Putamen (tissue), 1 donor: ENCODE data around the gene CAMKMT.
"Not testable (repeated sequence)": the region's sequence is repeated elsewhere in the genome, so short reads cannot be mapped to it uniquely, and the experiment has no call there.

Source experiments
- DNase-seq: peaks from one replicate; pipeline ENCODE4 v3.0.0-alpha.2; 2016; ENCODE audit warnings: low spot score

The CAMKMT gene

DNA sequence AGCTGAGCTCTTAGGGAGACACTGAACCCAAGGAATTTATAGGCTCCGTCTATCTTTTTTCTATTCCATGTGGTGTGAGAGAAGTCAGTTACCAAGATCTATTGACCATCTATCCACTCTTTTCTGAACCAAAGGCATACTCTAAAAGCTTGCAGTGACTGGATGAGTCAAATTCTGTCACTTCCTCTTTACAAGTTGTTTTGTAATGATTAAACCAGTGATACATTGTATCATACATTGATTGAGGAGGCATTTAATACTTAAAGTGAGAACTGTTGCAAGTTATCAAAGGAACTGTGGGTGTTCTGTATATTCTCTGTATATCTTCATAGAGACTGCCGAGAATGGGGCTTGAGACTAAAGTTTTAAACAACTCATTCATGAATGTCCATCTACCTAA, 188.8 kb downstream of the CAMKMT start:
- DNase-seq = no peak

GRCh38 chr2:44551497-44551896, 189.8 kb downstream of the CAMKMT start:
- no peak for DNase-seq

- no peak for DNase-seq
Measured at GRCh38 chr2:44553456-44553855, 191.7 kb downstream of the CAMKMT start.

GRCh38 chr2:44555700-44556099, 194.0 kb downstream of the CAMKMT start:
- no peak for DNase-seq

GRCh38 chr2:44559108-44559507, 197.4 kb downstream of the CAMKMT start:
- DNase-seq = no peak

DNA sequence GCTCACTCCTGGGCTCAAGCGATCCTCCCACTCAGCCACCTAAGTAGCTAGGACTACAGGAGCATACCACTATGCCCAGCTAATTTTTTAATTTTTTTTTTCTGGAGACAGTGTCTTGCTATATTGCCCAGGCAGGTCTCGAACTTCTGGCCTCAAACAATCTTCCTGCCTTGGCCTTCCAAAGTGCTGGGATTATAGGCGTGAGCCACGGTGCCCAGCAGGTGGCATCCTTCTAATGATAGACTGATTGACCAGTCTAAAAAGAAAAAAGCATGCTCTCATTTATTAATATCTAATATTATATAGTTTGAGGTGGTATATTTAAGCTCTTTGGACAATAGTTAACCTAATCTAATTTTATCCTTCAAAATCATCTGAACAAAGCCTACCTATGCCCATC, 198.6 kb downstream of the CAMKMT start:
- no peak for DNase-seq

GRCh38 chr2:44560941-44561340, 199.2 kb downstream of the CAMKMT start:
- no peak for DNase-seq

- DNase-seq = no peak
Measured at GRCh38 chr2:44562737-44563136, 201.0 kb downstream of the CAMKMT start.

- DNase-seq = no peak
Measured at GRCh38 chr2:44564752-44565151, 203.0 kb downstream of the CAMKMT start.

DNA sequence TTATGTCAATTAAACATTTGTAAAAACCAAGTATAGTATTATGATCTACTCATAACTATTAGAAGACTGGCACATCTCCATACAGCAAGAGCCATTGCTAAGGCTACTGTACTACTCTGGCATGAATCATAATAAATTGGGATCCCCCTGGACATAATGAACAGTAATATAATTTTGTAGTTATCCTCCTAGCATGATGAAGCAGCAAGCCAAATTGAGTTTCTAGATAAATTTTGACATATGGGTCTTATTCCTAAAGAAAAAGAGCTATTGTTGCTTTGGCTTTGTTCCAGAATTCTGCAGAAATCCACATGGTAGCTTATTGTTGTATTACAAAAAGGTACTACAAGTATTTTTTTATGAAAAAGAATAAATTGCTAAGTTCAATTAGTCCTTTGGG, 204.3 kb downstream of the CAMKMT start:
- DNase-seq = no peak

- no peak for DNase-seq
Measured at GRCh38 chr2:44569491-44569890, 207.7 kb downstream of the CAMKMT start.

DNA sequence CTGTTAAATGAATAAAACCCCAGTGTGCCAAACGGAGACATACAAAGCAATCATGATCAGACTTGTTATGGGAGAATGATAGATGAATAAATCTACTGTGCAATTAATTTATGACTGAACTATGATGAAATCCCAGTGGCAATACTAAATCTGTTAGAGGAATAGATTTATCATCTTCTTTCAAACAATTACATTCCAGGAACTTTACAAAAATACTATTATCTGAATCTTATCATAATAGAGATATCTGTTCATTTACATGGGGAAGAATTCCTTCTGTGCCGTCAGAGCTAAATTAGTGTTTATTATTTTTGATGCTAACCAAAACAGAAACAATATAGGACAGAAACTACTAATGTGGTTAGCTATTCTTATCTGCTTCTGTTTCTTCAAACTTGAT, 208.5 kb downstream of the CAMKMT start:
- DNase-seq = no peak

DNA sequence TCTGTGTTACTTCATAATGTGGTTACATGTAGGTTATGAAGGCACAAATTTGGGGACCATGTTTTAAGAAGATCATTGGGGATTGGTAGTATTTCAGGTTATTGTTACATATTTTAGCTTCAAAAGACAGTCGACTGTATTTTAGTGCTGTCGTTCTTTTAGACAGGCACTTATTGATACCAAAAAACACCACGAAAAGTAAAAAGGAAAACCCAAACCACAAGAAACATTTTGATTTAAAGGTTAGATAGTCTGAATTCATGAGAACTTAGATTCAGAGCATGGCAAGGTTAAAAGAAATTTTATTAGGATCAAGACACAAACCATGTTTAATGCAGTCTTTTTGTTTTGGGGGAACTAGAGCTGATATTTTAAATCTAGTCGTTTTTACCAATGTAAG, 209.0 kb downstream of the CAMKMT start:
- no peak for DNase-seq

GRCh38 chr2:44572196-44572900, 210.6 kb downstream of the CAMKMT start:
- DNase-seq = no peak

DNA sequence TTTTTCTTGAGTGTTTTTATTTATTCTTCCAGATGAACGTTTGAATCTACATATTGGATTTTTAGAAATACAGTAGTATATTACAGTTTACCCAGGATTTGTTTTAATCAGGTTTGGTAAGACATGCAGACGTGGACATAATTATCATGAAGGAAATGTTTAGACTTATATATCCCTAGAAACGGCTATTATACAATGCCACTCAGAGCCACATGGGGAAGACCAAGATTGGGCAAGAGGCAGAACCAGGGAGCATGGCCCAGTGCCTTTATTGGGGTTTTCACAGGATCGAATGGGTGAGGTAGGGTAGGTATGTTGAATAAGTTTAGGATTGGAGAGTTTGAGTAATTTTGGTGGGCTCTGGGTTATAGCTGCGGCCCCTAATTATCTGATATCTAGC, 212.2 kb downstream of the CAMKMT start:
- no peak for DNase-seq

DNA sequence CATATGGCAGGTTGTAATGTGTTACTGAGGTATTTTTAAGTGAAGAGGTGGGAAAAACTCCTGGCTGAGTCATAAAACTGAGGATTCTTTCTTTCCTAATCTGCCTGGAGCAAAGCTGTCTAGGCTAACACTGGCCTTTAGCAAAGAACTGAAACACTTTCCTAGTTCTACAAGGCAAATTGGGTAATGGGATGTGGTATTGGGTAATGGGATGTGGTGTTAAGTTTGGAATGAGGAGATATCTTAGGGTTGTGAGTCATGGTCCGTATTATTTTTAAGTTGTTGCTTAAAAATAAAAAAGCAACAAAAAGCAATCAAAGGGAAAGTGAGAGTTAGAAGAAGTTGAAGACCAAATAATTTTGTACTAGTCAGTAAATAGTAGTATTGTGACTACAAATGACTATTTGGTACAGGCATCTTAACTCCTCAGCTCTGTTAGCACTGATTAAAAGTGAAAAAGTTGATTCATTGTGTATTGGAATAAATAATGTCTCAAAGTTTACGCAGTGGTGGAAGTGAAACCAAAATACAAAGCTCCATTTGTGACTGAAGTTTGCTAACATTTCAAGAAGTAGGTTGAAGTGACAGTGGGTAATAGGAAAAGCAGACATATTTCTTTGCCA, 216.8 kb downstream of the CAMKMT start:
- DNase-seq = peak; percentile 51

DNA sequence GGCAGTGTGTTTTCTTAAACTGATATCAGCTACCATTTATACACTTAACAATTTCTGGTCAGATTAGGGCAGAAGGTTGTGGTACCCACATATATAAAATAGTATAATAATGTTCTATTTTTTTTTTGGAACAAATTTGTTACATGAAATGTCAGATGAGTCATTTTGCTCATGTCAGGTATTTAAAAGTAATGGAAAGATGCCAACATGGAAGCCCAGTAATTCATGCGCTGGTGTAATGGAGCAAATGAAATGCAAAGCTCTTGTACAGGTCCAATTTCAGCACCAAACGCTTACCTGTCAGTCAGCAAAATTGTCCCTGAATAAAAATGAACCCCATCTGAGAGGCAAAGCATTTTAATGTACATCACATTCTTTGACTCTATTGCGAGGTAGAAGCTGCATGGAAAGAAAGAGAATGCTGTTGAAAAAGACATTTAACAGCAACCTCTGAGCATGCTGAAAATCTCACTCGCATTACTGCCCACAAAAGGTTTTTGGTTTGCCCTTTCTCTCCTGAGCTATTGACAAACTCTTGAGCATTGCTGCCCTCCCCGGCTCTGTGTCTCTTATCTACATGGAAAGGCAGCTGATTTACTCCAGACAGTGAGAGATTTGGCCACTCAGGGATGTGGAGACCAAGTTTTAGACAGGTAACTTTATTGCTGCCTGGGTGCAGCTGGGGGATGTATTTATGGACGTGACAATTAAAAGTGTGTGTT, 217.5 kb downstream of the CAMKMT start:
- DNase-seq = peak; percentile 21

- DNase-seq = peak; percentile 56
Measured at GRCh38 chr2:44579837-44580230, 218.1 kb downstream of the CAMKMT start.

GRCh38 chr2:44580875-44581515, 219.2 kb downstream of the CAMKMT start:
- no peak for DNase-seq

- no peak for DNase-seq
Measured at GRCh38 chr2:44582363-44583008, 220.7 kb downstream of the CAMKMT start.

GRCh38 chr2:44595615-44596014, 233.9 kb downstream of the CAMKMT start:
- DNase-seq = not testable (repeated sequence)
